Stimulated activated naive CD4-positive, alpha-beta T cell treated with Interleukin-2 at 50 U/mL for 16 hours (primary cell): ENCODE results near the gene COPZ2.

Source experiments
- DNase-seq: peaks from one replicate; lab custom pipeline; 2025; lab: John Stamatoyannopoulos, UW

The COPZ2 gene

GRCh38 chr17:47983492-47984223 lies 53.9 kb downstream of the COPZ2 start:
- no peak for DNase-seq

- no peak for DNase-seq
Measured at GRCh38 chr17:47982645-47983390, 54.8 kb downstream of the COPZ2 start.

GRCh38 chr17:47982091-47982617 lies 55.4 kb downstream of the COPZ2 start:
- no peak for DNase-seq

- no peak for DNase-seq
Measured at GRCh38 chr17:47981462-47981861, 56.1 kb downstream of the COPZ2 start.

GRCh38 chr17:47980541-47980940 lies 57.1 kb downstream of the COPZ2 start:
- DNase-seq = no peak

GRCh38 chr17:47978324-47978723 lies 59.3 kb downstream of the COPZ2 start:
- peak; percentile 34 for DNase-seq
